ENCODE data around the gene RFX2. TPM values are rescaled to one million over a fixed set of nuclear protein-coding genes. Genes with fewer than 3 reads are reported as not detected.

The RFX2 gene
- total and polyA plus RNA-seq, 4 donors, result 0.67 to 5.1 (median 2.8) TPM

- Histone ChIP-seq H3K4me1 (ENCODE audit: control insufficient read depth in 4 of 4, insufficient read depth in 4 of 4, low read length in 3 of 4) (no peaks in the 10 kb centered on the region), H3K9me3 (ENCODE audit: control insufficient read depth in 4 of 4, low read length in 3 of 4) (no peaks in the 10 kb centered on the region), H3K9ac (ENCODE audit: low read depth in 1 of 2, low read length in 2 of 2) (no peak overlapping the region), H3K27ac (ENCODE audit: low read depth in 1 of 2, low read length in 2 of 2) (no peak overlapping the region), H3K27me3 (ENCODE audit: control insufficient read depth in 4 of 4, insufficient read depth in 4 of 4, low read length in 3 of 4) (no peaks in the 10 kb centered on the region), H3K4me3 (ENCODE audit: low read depth in 1 of 3, low read length in 3 of 3) (no peak overlapping the region), H3K36me3 (ENCODE audit: control insufficient read depth in 4 of 4, insufficient read depth in 3 of 4, low read depth in 1 of 4, low read length in 3 of 4) (no peaks in the 10 kb centered on the region)
- WGBS, result 91% methylated on average over 18 of the region's 18 CpGs
- DNase-seq (ENCODE audit: low spot score), result no peak
- TF ChIP-seq SP1 (IDR thresholded peaks at IDR 0.05), result no peak
These were observed 104.8 kb downstream of the RFX2 start for GRCh38 chr19:6005321-6006069.

GRCh38 chr19:6003976-6004375 lies 106.3 kb downstream of the RFX2 start:
- Histone ChIP-seq H3K36me3 (ENCODE audit: control insufficient read depth in 4 of 4, insufficient read depth in 3 of 4, low read depth in 1 of 4, low read length in 3 of 4) (no peaks in the 10 kb centered on the region), H3K4me1 (ENCODE audit: control insufficient read depth in 4 of 4, insufficient read depth in 4 of 4, low read length in 3 of 4) (no peaks in the 10 kb centered on the region), H3K4me3 (ENCODE audit: low read depth in 1 of 3, low read length in 3 of 3) (no peak overlapping the region), H3K27me3 (ENCODE audit: control insufficient read depth in 4 of 4, insufficient read depth in 4 of 4, low read length in 3 of 4) (no peaks in the 10 kb centered on the region), H3K9me3 (ENCODE audit: control insufficient read depth in 4 of 4, low read length in 3 of 4) (no peaks in the 10 kb centered on the region), H3K27ac (ENCODE audit: low read depth in 1 of 2, low read length in 2 of 2) (no peak overlapping the region), H3K9ac (ENCODE audit: low read depth in 1 of 2, low read length in 2 of 2) (no peak overlapping the region)
- WGBS, result 84% methylated on average over 10 of the region's 10 CpGs
- DNase-seq (ENCODE audit: low spot score), result no peak
- TF ChIP-seq SP1 (IDR thresholded peaks at IDR 0.05), result no peak
- TF ChIP-seq HNF4G (IDR thresholded peaks at IDR 0.05), result no peak
- no peak for TF ChIP-seq ZBTB33 (IDR thresholded peaks at IDR 0.05)
- TF ChIP-seq GABPA (IDR thresholded peaks at IDR 0.05 in 1 of 2, conservative IDR thresholded peaks at IDR 0.05 in 1 of 2), result no peak
- no peak for TF ChIP-seq EGR1 (IDR thresholded peaks at IDR 0.05; ENCODE audit: low read depth in 2 of 2)
- TF ChIP-seq YY1 (IDR thresholded peaks at IDR 0.05), result no peak
- no peak for TF ChIP-seq ATF3 (IDR thresholded peaks at IDR 0.05)
- no peak for TF ChIP-seq MAX (IDR thresholded peaks at IDR 0.05)
- TF ChIP-seq FOXA2 (IDR thresholded peaks at IDR 0.05), result no peak
- no peak for TF ChIP-seq RXRA (IDR thresholded peaks at IDR 0.05)
- TF ChIP-seq FOXA1 (IDR thresholded peaks at IDR 0.05), result no peak
- no peak for TF ChIP-seq TAF1 (conservative IDR thresholded peaks at IDR 0.05)
- TF ChIP-seq RAD21 (IDR thresholded peaks at IDR 0.05), result no peak
- TF ChIP-seq HNF4A (conservative IDR thresholded peaks at IDR 0.05), result no peak
- no peak for TF ChIP-seq CTCF (IDR thresholded peaks at IDR 0.05; ENCODE audit: low read depth, low read length, missing input control)
- TF ChIP-seq JUND (IDR thresholded peaks at IDR 0.05), result no peak
- TF ChIP-seq NR2F2 (IDR thresholded peaks at IDR 0.05), result no peak
